Measurements from ENCODE around the gene TRIM24.

- no peak for TF ChIP-seq TP53 (CRISPR knock-in tag; IDR thresholded peaks at IDR 0.05)
- TF ChIP-seq, protein P1, sequence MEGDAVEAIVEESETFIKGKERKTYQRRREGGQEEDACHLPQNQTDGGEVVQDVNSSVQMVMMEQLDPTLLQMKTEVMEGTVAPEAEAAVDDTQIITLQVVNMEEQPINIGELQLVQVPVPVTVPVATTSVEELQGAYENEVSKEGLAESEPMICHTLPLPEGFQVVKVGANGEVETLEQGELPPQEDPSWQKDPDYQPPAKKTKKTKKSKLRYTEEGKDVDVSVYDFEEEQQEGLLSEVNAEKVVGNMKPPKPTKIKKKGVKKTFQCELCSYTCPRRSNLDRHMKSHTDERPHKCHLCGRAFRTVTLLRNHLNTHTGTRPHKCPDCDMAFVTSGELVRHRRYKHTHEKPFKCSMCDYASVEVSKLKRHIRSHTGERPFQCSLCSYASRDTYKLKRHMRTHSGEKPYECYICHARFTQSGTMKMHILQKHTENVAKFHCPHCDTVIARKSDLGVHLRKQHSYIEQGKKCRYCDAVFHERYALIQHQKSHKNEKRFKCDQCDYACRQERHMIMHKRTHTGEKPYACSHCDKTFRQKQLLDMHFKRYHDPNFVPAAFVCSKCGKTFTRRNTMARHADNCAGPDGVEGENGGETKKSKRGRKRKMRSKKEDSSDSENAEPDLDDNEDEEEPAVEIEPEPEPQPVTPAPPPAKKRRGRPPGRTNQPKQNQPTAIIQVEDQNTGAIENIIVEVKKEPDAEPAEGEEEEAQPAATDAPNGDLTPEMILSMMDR (IDR thresholded peaks at IDR 0.05), result no peak
- TF ChIP-seq JAZF1 (CRISPR knock-in tag; IDR thresholded peaks at IDR 0.05), result no peak
- TF ChIP-seq NR2C2 (CRISPR knock-in tag; IDR thresholded peaks at IDR 0.05), result no peak
- TF ChIP-seq NFATC4 (CRISPR knock-in tag; IDR thresholded peaks at IDR 0.05), result no peak
Measured at GRCh38 chr7:138440460-138440859, 19.6 kb upstream of the TRIM24 start.

Measured in WTC11 (cell line).